ENCODE data around the gene NDRG2.
A peak's percentile ranks its signal among the peaks of the same experiment; 100 is the strongest.
"Not testable (repeated sequence)": the region's sequence is repeated elsewhere in the genome, so short reads cannot be mapped to it uniquely, and the experiment has no call there.

Gene NDRG2

DNA sequence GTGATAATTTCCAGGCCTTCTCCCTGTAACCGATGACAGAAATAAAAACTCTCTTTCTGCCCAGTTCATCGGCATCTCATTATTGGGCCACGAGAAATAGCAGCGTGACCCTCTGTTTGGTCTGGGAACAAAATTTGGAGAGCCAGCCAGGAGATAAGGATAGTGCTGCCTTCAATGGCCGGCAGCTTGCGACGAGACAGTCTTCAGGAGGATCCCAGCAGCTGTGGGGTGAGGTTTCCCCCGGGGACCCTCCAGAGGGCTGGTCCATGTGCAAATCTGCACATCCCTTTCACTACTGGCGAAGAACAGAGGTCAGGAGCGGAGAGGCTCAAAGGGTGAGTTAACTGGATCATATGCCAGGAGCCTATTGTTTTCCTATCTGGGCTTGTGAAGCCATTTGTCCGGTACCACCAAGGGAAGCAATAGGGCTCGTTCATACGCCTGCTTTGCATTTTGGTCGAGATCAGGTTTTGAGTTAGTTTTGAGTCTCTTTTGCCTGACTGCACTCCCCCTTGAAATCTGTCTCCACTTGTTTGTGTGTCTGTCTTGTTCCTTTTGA is 21.0 kb downstream of the NDRG2 start:
- no peak for DNase-seq (ENCODE audit: low read depth)

GRCh38 chr14:21001218-21001617 is 23.6 kb downstream of the NDRG2 start:
- no peak for DNase-seq (ENCODE audit: low read depth)

DNA sequence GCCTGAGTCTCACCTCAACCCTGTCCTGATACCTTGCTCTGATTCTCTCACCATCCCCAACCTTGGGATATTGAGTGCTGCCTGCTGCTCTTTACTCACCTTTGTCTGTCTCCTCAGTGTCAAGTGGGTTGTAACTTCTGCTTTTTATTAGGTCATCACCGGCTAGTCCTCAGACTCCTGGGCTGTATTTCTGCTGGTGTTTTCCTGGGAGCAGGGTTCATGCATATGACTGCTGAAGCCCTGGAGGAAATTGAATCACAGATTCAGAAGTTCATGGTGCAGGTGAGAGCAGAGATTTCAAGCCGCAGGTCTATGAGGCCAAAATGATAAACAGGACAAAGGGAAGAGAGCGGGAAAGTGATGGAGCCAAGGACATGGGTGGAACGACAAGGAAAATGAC is 25.3 kb downstream of the NDRG2 start:
- no peak for DNase-seq (ENCODE audit: low read depth)

- DNase-seq (ENCODE audit: low read depth) = no peak
Measured at GRCh38 chr14:20998674-20999366, 26.0 kb downstream of the NDRG2 start, which contains the start of gene SLC39A2. SLC39A2 (plus strand) TSS chr14:20999293; CDS start chr14:20999447, 154 bp downstream.

- DNase-seq (ENCODE audit: low read depth) = no peak
Measured at GRCh38 chr14:20998139-20998538, 26.7 kb downstream of the NDRG2 start.

DNA sequence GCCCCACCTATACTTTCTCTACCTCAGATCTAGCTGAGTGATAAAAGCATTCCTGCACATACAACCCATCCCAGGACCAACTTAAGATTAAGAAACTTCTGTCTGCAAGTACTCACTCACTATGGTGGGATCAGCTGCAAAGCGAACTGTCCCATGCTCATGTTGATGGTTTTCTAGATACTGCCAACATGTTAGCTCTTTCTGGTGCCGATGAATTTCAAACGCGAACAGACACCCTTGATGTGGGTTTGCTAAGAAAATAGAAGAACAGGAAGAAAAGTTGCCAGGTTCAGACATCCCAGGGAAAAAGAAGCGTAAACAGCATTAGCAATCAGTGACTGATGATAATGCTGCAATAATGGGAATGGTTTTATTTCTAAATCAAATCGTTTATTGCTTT is 27.3 kb downstream of the NDRG2 start:
- DNase-seq (ENCODE audit: low read depth) = no peak

GRCh38 chr14:20997115-20997514 is 27.7 kb downstream of the NDRG2 start:
- DNase-seq (ENCODE audit: low read depth) = no peak

GRCh38 chr14:20996521-20996920 is 28.3 kb downstream of the NDRG2 start:
- no peak for DNase-seq (ENCODE audit: low read depth)

- DNase-seq (ENCODE audit: low read depth) = peak; percentile 83
Measured at GRCh38 chr14:20989787-20990600, 34.9 kb downstream of the NDRG2 start, which contains the start of gene METTL17. METTL17 (plus strand) TSS chr14:20989980; CDS start chr14:20990003, 23 bp downstream.

- DNase-seq (ENCODE audit: low read depth) = no peak
Measured at GRCh38 chr14:20989471-20989786, 35.4 kb downstream of the NDRG2 start.

GRCh38 chr14:20988717-20989470 is 36.0 kb downstream of the NDRG2 start:
- DNase-seq (ENCODE audit: low read depth) = no peak

- DNase-seq (ENCODE audit: low read depth) = no peak
Measured at GRCh38 chr14:20986811-20987210, 38.0 kb downstream of the NDRG2 start.

DNA sequence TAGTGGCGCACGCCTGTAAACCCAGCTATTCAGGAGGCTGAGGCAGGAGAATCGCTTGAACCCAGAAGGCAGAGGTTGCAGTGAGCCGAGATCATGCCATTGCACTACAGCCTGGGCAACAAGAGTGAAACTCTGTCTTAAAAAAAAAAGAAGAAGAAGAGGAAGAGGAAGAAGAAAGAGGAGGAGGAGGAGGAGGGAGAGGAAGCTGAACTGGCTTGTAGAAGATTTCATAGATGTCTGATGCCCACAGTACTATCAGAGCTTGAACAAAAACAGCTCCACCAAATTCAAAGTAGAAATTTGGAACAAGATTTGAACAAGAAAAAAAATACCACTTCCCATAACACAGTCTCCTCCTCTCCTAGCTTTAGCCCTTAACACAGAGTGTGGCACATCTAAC is 39.2 kb downstream of the NDRG2 start:
- DNase-seq (ENCODE audit: low read depth) = not testable (repeated sequence)

DNA sequence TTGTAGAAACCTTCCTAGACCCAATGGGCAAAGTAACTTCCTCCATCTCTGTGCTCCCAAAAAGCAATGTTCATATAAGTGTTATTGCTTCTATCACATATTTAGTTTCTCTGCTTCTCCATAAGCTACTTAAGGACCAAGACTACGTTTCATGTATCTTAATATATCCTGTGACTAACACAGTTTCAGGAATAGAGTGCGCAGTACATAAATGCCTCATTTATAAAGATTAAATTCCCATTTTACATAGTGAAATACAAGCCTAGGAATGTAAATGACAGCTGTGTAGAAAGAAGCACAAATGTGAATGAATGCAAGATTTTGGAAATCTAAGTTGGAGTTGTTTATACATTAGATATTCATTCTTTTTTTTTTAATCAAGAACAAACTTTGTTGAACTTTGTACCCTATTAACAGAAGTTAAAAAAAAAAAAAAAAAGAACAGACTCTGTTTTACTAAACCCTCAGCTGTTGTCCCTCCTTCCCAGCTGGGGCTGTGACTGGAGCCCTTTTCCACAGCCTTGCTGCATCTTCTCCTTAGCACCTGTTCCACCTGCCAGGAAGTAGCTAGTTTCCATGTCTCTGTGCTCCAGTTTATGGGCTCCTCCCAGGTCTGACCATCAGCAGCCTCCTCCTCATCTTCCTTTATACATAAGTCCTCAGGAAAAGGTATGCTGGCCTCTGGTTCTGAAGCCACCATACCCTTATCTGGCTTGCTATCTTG is 42.1 kb downstream of the NDRG2 start:
- DNase-seq (ENCODE audit: low read depth) = no peak

DNA sequence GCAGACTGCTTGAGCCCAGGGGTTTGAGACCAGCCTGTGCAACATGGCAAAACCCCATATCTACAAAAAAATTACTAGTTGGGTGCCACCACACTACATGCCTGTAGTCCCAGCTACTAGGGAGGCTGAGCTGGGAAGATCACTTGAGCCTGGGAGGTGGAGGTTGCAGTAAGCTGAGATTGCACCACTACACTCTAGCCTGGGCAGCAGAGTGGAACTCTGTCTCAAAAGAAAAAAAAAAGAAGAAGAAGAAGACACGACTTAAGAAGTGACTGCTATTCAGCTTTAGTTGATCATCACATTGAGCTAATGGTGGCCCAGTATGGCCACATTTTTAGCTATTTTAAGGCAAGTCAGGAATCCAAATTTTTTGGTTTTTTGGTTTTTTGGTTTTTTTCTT is 44.0 kb downstream of the NDRG2 start:
- DNase-seq (ENCODE audit: low read depth) = no peak

DNA sequence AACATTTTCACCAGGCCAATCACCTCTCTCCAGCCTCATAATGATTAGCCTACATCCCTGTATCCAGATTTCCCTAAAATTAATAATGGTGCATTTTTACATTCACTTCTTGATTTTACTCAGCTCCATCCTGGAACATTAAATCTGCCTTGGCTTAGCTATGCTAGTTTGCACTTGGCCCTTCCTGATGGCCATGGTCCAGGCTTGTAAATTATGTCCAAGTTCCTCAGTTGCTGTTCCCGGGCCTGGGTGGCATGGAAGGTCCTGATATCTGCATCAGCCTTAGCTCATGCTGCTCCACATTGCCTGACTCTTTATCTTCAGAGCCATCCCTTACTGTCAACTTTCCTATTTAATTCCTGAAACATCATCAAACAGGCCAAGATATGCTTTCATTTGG is 46.2 kb downstream of the NDRG2 start:
- no peak for DNase-seq (ENCODE audit: low read depth)

- DNase-seq (ENCODE audit: low read depth) = no peak
Measured at GRCh38 chr14:20976291-20976690, 48.6 kb downstream of the NDRG2 start.

DNA sequence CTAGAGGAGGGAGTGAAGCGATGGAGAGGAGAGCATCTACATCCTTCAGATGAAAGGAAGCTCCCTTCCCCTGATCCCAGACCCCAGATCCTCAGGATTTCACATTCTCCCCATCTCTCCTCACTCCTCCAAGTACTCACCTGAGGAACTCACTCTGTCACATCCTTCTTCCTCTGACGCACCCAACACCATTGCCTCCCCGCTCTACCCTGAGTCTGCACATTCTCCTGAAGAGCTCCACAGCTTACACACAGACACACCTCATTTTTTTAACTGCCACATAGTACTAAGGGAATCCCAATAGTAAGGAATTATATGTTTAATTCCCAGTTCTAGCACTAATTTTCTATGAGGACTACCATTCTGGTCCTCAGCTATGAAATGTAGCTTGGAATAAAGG is 51.4 kb downstream of the NDRG2 start:
- DNase-seq (ENCODE audit: low read depth) = no peak

- no peak for DNase-seq (ENCODE audit: low read depth)
Measured at GRCh38 chr14:20971705-20972021, 53.2 kb downstream of the NDRG2 start.

DNA sequence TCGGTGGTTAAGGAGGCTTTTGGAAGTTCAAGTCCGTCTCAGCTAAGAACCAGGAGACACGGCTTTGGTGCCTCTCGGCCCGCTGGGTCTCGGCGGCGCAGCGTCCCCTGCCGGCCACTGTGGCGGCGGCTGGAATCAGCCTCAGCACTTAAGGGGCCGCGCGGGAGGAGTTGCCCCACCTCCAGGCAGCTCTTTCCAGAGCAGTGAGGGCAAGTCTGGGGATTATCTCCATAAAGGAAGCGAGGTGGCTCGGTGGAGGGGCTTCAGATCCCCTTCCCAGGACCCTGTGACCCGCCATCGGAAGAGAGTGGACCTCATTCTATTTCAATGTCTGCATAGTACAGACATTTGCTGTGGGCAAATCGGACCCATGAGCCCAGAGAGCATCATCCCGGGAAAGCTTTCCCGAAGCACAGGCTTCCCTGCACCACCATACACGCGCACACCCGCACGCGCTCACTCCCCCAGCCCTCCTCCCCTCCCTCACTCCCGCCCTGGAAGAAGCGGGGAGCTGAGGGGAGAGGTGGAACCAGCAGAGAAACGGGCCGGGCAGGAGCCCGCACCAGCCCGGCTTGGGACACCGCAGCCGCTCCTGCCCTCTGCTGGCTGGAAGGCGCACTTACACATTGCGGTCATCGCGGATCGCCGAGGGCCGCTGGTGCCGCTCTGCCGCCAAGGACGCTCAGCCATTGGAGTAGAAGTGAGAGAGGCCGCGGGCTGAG is 53.7 kb downstream of the NDRG2 start:
- peak; percentile 81 for DNase-seq (ENCODE audit: low read depth)

GRCh38 chr14:20970647-20970982 is 54.2 kb downstream of the NDRG2 start:
- no peak for DNase-seq (ENCODE audit: low read depth)
